GM12873 (cell line): Measurements from ENCODE around the gene CHCHD6.

ENCODE experiments used
- TF ChIP-seq, protein P1 (sequence below): IDR thresholded peaks from 2 replicates; pipeline ENCODE4 v1.5.1; 2012; ENCODE audit warnings: low read depth, mild to moderate bottlenecking, moderate library complexity, low read length, control low read depth; ENCODE audit not compliant: insufficient read depth; ENCODE audit errors: missing control alignments

CHCHD6 gene

GRCh38 chr3:126956866-126957650, 253.0 kb downstream of the CHCHD6 start:
- TF ChIP-seq, protein P1, sequence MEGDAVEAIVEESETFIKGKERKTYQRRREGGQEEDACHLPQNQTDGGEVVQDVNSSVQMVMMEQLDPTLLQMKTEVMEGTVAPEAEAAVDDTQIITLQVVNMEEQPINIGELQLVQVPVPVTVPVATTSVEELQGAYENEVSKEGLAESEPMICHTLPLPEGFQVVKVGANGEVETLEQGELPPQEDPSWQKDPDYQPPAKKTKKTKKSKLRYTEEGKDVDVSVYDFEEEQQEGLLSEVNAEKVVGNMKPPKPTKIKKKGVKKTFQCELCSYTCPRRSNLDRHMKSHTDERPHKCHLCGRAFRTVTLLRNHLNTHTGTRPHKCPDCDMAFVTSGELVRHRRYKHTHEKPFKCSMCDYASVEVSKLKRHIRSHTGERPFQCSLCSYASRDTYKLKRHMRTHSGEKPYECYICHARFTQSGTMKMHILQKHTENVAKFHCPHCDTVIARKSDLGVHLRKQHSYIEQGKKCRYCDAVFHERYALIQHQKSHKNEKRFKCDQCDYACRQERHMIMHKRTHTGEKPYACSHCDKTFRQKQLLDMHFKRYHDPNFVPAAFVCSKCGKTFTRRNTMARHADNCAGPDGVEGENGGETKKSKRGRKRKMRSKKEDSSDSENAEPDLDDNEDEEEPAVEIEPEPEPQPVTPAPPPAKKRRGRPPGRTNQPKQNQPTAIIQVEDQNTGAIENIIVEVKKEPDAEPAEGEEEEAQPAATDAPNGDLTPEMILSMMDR, result no peak

GRCh38 chr3:126957776-126958637, 254.0 kb downstream of the CHCHD6 start:
- TF ChIP-seq, protein P1, result no peak

DNA sequence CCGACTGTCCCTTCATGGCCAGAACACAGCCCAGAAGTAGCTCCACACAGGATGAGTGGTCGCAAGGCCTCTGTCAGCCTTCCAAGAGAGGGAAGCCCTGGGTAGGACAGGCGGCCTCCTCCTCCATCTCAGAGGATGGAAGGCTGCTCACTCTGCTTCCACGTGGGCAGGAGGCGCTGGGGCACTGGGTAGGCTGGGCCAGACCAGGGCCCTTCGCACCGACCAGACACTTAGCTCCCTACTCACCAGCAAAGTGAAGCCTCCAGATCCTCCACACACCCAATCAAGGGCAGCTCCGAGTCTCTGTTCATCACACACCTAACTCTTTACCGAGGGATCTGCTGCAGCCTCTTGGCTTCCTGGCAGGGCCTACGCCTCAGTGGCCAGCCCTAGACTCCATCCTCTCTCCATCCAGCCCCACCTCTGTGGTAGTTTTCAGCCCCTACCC, 254.6 kb downstream of the CHCHD6 start:
- TF ChIP-seq, protein P1, result no peak

DNA sequence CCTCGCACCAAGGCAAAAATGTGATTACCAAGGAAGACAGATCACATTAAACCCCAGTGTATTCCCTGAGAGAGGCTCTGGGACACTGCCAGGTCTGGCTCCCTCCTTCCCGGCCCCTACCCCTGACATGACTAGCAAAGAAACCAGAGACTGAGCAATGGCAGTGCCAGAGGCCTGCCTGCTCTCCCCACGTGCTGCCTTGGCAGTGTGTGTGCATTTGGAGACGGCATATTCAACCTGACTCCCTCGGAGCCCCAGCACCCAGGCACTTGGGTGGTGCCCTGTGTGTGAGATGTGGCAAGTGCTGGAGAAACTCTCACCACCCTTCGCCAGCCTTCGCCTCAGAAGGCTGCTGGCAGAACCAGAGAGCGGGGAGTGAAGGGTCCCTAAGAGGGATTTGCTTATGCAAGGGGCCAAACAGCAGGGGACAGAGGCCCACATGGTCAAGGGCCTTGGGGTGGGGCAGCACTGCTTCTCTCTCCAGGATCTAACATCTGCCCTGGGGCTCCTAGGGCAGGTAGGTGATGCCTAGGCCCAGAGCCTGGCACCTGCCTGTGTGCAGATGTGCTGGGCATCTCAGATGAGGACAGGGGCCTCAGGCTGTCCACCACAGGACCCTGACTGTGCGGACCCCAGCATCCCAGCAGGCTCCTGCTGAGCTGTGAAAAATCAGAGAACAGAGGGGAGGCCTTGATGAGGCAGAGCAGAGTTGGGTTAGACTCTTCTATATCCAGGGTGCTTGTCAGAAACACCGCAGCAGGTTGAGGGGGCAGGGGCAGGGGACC, 255.3 kb downstream of the CHCHD6 start:
- TF ChIP-seq, protein P1, result no peak

- TF ChIP-seq, protein P1, result no peak
These were observed 256.0 kb downstream of the CHCHD6 start for GRCh38 chr3:126959921-126960603.

GRCh38 chr3:126960604-126960995, 256.6 kb downstream of the CHCHD6 start:
- TF ChIP-seq, protein P1, result no peak
